ENCODE data around the gene ACAN. TPM values are rescaled to one million over a fixed set of nuclear protein-coding genes. Genes with fewer than 3 reads are reported as not detected.

Gene ACAN
- under 1 TPM in 1 of 4 donors, not detected in 3; 0.38 TPM for total RNA-seq

DNA sequence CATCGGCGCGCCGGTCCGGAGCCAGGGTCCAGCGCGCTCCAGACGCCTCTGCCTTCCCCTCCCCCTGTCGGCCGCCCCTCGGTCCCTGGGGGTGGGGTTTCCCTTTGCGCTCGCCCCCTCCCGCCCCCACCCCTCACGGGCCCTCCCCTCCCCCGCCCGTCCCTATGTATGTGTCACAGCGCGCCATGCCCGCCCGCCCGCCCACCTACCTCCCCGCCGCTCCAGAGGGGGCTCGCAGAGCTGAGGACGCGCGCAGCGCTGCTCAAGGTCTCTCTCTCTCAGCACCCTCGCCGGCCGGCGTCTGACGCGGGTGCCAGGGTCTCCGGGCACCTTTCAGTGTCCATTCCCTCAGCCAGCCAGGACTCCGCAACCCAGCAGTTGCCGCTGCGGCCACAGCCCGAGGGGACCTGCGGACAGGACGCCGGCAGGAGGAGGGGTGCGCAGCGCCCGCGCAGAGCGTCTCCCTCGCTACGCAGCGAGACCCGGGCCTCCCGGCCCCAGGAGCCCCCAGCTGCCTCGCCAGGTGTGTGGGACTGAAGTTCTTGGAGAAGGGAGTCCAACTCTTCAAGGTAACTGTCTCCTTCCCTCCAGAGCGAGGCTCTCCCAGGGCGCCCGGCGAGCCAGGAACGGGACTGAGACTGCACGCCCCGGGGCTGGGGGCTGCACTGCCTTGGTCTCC, at the start of gene ACAN:
Gene ACAN, plus strand, starts transcription at position 196 of the 679 bp plus-strand sequence. CDS start 32,771 bp downstream, outside the sequence.
- DNase-seq, result no peak
- peak within 1 kb of the TSS in 2 of 4 donors; percentile 12 to 17 for H3K4me3 ChIP-seq
- no peak for TF ChIP-seq POLR2A (IDR thresholded peaks at IDR 0.05)
- TF ChIP-seq, protein P1, sequence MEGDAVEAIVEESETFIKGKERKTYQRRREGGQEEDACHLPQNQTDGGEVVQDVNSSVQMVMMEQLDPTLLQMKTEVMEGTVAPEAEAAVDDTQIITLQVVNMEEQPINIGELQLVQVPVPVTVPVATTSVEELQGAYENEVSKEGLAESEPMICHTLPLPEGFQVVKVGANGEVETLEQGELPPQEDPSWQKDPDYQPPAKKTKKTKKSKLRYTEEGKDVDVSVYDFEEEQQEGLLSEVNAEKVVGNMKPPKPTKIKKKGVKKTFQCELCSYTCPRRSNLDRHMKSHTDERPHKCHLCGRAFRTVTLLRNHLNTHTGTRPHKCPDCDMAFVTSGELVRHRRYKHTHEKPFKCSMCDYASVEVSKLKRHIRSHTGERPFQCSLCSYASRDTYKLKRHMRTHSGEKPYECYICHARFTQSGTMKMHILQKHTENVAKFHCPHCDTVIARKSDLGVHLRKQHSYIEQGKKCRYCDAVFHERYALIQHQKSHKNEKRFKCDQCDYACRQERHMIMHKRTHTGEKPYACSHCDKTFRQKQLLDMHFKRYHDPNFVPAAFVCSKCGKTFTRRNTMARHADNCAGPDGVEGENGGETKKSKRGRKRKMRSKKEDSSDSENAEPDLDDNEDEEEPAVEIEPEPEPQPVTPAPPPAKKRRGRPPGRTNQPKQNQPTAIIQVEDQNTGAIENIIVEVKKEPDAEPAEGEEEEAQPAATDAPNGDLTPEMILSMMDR (IDR thresholded peaks at IDR 0.05), result no peak
- H3K27me3 ChIP-seq, result peaks cover 0 to 14% of the 10 kb centered on the region in 2 donors
- no peaks in the 10 kb centered on the region for H3K36me3 ChIP-seq
- H3K9me3 ChIP-seq, result no peaks in the 10 kb centered on the region
- no peak within 1 kb of the TSS for H3K27ac ChIP-seq
- H3K4me1 ChIP-seq, result no peaks in the 10 kb centered on the region

DNA sequence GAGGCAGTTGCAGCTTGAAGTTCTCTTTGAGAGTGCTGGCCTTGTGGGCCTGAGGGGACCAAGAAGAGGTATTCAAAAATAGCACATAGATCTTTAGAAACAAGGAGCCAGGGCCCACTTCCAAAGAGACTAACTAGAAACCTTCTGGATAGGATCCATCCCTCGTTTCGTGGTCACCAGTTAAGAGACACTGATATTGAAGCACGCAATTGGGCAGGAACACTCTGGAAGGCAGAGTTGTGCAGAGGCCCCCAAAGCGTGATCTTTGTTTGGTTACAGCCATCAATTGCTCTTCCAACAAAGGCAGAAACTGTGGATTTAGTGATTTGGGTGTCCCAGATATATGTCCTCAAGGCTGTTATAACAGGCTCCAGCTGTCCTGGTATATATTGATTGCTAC, 46.7 kb upstream of the ACAN start:
- H3K9me3 ChIP-seq, result no peaks in the 10 kb centered on the region
- no peak for DNase-seq
- no peak overlapping the region for H3K4me3 ChIP-seq
- no peaks in the 10 kb centered on the region for H3K36me3 ChIP-seq
- no peaks in the 10 kb centered on the region for H3K27me3 ChIP-seq
- H3K4me1 ChIP-seq, result no peaks in the 10 kb centered on the region
- no peak overlapping the region for H3K27ac ChIP-seq
- TF ChIP-seq, protein P1 (IDR thresholded peaks at IDR 0.05), result no peak
- TF ChIP-seq POLR2A (IDR thresholded peaks at IDR 0.05), result no peak

DNA sequence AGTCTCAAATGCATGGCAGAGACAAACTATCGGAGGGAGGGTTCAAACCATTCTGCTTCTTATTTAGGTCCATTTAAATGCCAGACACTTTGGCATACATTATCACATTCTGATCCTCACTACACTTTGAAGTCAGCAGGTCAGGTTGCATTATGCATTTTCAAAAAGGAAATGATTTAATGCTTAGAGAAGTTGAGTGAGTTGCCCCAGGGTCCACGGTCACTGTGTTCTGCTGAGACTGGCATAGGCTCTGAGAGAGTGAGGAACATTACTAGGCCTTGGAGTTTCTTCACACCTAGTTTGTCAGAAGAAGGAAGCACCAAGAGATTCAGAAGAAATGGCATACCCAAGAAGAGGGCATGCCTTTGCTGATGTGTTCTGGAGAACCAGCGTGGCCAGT, 46.3 kb upstream of the ACAN start:
- Histone ChIP-seq H3K27me3 (no peaks in the 10 kb centered on the region), H3K4me1 (no peaks in the 10 kb centered on the region), H3K27ac (no peak overlapping the region), H3K9me3 (no peaks in the 10 kb centered on the region), H3K36me3 (no peaks in the 10 kb centered on the region), H3K4me3 (no peak overlapping the region)
- DNase-seq, result no peak
- TF ChIP-seq, protein P1 (IDR thresholded peaks at IDR 0.05), result no peak
- no peak for TF ChIP-seq POLR2A (IDR thresholded peaks at IDR 0.05)

DNA sequence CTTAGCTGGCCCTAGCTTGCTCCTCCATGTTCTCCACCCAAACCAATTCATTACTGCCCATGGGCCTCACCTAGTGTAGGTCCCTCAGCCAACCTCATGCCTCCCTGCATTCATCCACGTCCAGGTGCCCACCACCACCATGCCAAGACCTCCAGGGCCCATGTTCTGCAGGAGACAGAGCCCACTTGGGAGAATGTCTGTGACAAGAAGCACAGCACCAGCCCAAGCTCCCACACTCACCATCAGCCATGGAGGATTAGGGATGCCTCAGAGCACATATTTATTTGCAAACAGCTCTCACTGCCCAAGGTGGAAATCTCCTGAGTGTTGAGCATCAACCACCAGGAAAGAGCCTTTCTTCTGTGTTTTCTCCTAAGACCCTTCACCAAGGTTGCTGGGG, 43.4 kb upstream of the ACAN start:
- no peak overlapping the region for H3K4me3 ChIP-seq
- H3K9me3 ChIP-seq, result no peaks in the 10 kb centered on the region
- DNase-seq, result no peak

DNA sequence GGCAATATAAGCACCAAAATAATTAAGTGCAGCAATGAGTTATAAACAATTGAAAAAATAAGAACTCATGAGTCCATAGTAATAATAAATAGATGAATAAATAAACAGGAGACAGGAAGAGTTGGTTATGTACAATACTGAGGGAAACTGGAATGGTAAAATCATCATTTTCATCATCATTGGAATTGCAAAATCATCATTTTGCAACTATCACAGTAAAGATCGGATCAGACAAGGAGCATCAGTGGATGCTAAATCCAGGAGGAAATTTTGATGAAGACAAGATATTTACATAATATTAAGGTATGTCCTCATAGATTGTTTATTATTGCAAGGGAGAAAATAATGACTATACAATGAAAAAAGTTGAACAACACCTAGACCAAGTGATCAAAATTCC, 38.8 kb upstream of the ACAN start:
- no peak for TF ChIP-seq POLR2A (IDR thresholded peaks at IDR 0.05)
- TF ChIP-seq, protein P1 (IDR thresholded peaks at IDR 0.05), result no peak
- H3K36me3 ChIP-seq, result no peaks in the 10 kb centered on the region
- DNase-seq, result no peak
- H3K27me3 ChIP-seq, result no peaks in the 10 kb centered on the region
- H3K9me3 ChIP-seq, result no peaks in the 10 kb centered on the region
- H3K27ac ChIP-seq, result no peak overlapping the region
- H3K4me1 ChIP-seq, result no peaks in the 10 kb centered on the region
- H3K4me3 ChIP-seq, result no peak overlapping the region

More for the DNA sequence above, 43.4 kb upstream of the ACAN start:
- TF ChIP-seq, protein P1 (IDR thresholded peaks at IDR 0.05), result no peak
- TF ChIP-seq POLR2A (IDR thresholded peaks at IDR 0.05), result no peak
- no peaks in the 10 kb centered on the region for H3K4me1 ChIP-seq
- H3K27ac ChIP-seq, result no peak overlapping the region
- H3K27me3 ChIP-seq, result no peaks in the 10 kb centered on the region
- H3K36me3 ChIP-seq, result no peaks in the 10 kb centered on the region
